Choroid plexus epithelial cell (primary cell): Measurements from ENCODE around the gene HTT.
"Not testable (repeated sequence)": the region's sequence is repeated elsewhere in the genome, so short reads cannot be mapped to it uniquely, and the experiment has no call there.

Experiments used
- DNase-seq: peaks from one replicate; pipeline ENCODE4 v3.0.0-alpha.2; 2010; ENCODE audit warnings: low read depth
- H3K4me3 ChIP-seq: 2 replicates; pipeline ENCODE4 v1.5.1; 2011; ENCODE audit warnings: low read depth, mild to moderate bottlenecking, control low read depth, low read length, moderate library complexity
- CTCF ChIP-seq: conservative IDR thresholded peaks from 2 replicates; pipeline ENCODE4 v1.5.1; 2011; ENCODE audit warnings: low read depth, mild to moderate bottlenecking, control low read depth, inconsistent platforms, low read length, moderate library complexity

The HTT gene

GRCh38 chr4:3046623-3047022, 27.9 kb upstream of the HTT start:
- no peak for DNase-seq
- H3K4me3 ChIP-seq, result no peak overlapping the region
- TF ChIP-seq CTCF, result no peak

GRCh38 chr4:3047464-3048286, 26.8 kb upstream of the HTT start:
- TF ChIP-seq CTCF, result peak; percentile 80
- DNase-seq, result peak; percentile 67
- no peak overlapping the region for H3K4me3 ChIP-seq

GRCh38 chr4:3051141-3051897, 23.2 kb upstream of the HTT start:
- not testable (repeated sequence) for DNase-seq, H3K4me3 ChIP-seq

- DNase-seq, result no peak
- no peak for TF ChIP-seq CTCF
- H3K4me3 ChIP-seq, result no peak overlapping the region
These were observed 20.2 kb upstream of the HTT start for GRCh38 chr4:3054169-3054759.

- H3K4me3 ChIP-seq, result no peak overlapping the region
- TF ChIP-seq CTCF, result no peak
- DNase-seq, result no peak
These were observed 14.5 kb upstream of the HTT start for GRCh38 chr4:3059943-3060342.

- DNase-seq, result no peak
- no peak overlapping the region for H3K4me3 ChIP-seq
- TF ChIP-seq CTCF, result no peak
These were observed 13.5 kb upstream of the HTT start for GRCh38 chr4:3060946-3061345.

GRCh38 chr4:3062471-3062870, 12.0 kb upstream of the HTT start:
- peak; percentile 90 for DNase-seq
- no peak for TF ChIP-seq CTCF
- H3K4me3 ChIP-seq, result no peak overlapping the region
